ENCODE results near the gene ZNF277.

ZNF277 gene

DNA sequence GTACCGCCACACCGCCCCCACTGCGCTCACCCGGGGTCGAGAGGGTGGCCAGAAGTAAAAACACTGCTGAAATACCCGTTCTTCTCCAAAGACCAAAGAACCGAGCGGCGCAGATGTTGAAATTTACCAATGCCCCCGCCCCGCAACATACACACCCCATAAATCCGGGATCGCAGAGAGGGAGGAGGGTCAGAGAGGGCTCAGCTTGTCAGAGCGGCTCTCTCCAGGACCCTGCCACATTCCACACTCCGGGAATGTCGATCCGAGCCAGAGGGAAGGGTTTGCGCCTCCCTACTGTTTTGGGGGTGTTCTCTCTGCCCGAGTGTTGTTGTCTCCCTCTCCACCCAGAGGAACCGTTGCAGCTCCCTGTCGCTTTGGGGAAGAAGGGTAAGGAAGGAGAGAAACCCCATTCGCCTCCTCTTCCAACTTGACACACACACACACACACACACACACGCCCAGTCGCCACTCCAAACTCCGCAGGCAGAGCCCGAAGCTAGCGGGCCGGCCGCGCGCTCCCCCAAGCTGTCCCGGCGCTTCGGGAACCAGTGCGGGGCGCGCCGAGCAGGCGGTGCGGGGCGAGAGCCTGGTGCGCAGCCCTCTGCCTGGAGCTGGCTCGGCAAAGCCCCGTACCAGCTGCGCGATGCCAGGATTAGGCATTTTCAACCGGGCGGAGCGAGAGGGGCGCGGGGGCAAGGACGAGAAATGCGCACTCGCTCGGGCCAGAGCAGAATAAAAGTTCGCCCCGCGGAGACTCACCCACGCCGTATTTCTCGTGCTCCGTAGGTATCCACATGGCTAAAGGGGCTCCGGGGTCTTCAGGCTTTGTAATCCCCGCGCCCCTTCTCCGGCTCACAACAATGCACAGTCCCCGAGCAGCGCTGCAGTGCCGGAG is 905 bp upstream of the ZNF277 start:
- Histone ChIP-seq H3K79me2 (ENCODE audit: insufficient read depth, low read depth) (peaks cover 34% of the 10 kb centered on the region), H3K4me1 (ENCODE audit: low read depth, poor library complexity, severe bottlenecking) (peaks cover 21% of the 10 kb centered on the region), H3K36me3 (ENCODE audit: insufficient read depth) (no peaks in the 10 kb centered on the region), H3K27me3 (ENCODE audit: insufficient read depth, low read depth) (no peaks in the 10 kb centered on the region), H3K27ac (peak overlapping the region; percentile 36; the same call in 1 of the 2 replicates), H2AFZ (ENCODE audit: low read depth) (peak overlapping the region; percentile 97), H3K4me3 (IDR thresholded peaks at IDR 0.05; ENCODE audit: insufficient read depth, low read depth, low read length) (no peak overlapping the region), H3K9ac (peak overlapping the region; percentile 70; the same call in 1 of the 2 replicates), H3K4me2 (peak overlapping the region; percentile 81), H4K20me1 (ENCODE audit: insufficient read depth) (no peaks in the 10 kb centered on the region)
- TF ChIP-seq CTCF (conservative IDR thresholded peaks at IDR 0.05; ENCODE audit: low read depth, low read length), result no peak

- no peaks in the 10 kb centered on the region for H3K27me3 ChIP-seq (ENCODE audit: insufficient read depth, low read depth)
- no peaks in the 10 kb centered on the region for H3K36me3 ChIP-seq (ENCODE audit: insufficient read depth)
- H4K20me1 ChIP-seq (ENCODE audit: insufficient read depth), result no peaks in the 10 kb centered on the region
- H3K27ac ChIP-seq, result peak overlapping the region; percentile 43
- no peak for TF ChIP-seq CTCF (conservative IDR thresholded peaks at IDR 0.05; ENCODE audit: low read depth, low read length)
- H3K4me3 ChIP-seq (IDR thresholded peaks at IDR 0.05; ENCODE audit: insufficient read depth, low read depth, low read length), result peak overlapping the region; percentile 56
- peaks cover 47% of the 10 kb centered on the region for H3K79me2 ChIP-seq (ENCODE audit: insufficient read depth, low read depth)
- peak overlapping the region; percentile 70 for H3K9ac ChIP-seq
- peak overlapping the region; percentile 83 for H3K4me2 ChIP-seq
- peaks cover 21% of the 10 kb centered on the region for H3K4me1 ChIP-seq (ENCODE audit: low read depth, poor library complexity, severe bottlenecking)
- peak overlapping the region; percentile 70 for H2AFZ ChIP-seq (ENCODE audit: low read depth)
These were observed 597 bp downstream of the ZNF277 start for GRCh38 chr7:112206991-112207592.

DNA sequence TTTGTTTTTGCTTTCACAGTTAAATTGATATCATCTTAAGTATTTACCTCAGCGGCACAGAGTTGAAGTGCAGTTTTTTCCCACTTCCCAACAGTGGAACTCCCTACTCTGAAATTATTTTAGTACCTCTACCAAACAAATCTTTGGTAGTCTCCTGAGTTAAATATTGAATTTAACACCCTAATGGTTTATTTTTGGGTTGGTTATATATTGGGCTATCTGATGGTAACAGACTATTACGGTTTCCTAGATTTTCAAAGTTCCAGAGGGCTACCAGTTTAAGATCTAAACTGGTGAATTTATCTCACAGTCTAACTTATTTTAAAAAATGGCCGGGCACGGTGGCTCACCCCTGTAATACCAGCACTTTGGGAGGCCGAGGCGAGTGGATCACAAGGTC is 1.3 kb downstream of the ZNF277 start:
- H3K27me3 ChIP-seq (ENCODE audit: insufficient read depth, low read depth), result no peaks in the 10 kb centered on the region
- H3K9ac ChIP-seq, result peak overlapping the region; percentile 70; the same call in 1 of the 2 replicates
- H3K4me1 ChIP-seq (ENCODE audit: low read depth, poor library complexity, severe bottlenecking), result peaks cover 21% of the 10 kb centered on the region
- H3K4me2 ChIP-seq, result peak overlapping the region; percentile 83
- TF ChIP-seq CTCF (conservative IDR thresholded peaks at IDR 0.05; ENCODE audit: low read depth, low read length), result no peak
- H4K20me1 ChIP-seq (ENCODE audit: insufficient read depth), result no peaks in the 10 kb centered on the region
- peaks cover 53% of the 10 kb centered on the region for H3K79me2 ChIP-seq (ENCODE audit: insufficient read depth, low read depth)
- no peak overlapping the region for H3K4me3 ChIP-seq (IDR thresholded peaks at IDR 0.05; ENCODE audit: insufficient read depth, low read depth, low read length)
- 0 out of 2 replicates have a peak overlapping the region, but pooled peaks have one; percentile 70 for H2AFZ ChIP-seq (ENCODE audit: low read depth)
- H3K36me3 ChIP-seq (ENCODE audit: insufficient read depth), result no peaks in the 10 kb centered on the region
- H3K27ac ChIP-seq, result no peak overlapping the region

DNA sequence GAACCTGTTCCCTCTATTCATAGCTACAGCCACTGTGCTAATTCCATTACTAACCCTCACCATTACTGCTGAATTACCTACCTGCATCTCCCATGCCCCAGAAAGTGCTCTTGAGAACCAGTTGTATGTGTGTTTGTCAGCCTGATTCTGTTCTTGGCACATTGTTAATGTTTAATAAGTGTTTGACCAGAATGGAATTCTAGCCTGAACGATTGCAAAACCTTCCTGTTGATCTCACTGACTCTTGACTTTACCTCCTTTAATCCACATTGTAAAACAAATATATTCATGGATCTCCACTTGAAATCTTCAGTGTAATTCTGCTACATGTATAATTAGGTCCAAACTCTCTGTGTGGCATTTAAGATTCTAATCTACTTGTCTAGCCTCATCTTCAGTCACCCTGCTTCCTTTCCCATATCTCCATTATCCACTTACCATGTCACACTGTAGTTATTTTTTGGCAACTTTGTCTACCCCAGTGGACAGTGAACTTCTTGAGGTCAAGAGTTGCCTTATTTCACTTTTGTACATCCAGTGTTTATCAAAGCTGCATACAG is 4.9 kb downstream of the ZNF277 start:
- TF ChIP-seq CTCF (conservative IDR thresholded peaks at IDR 0.05; ENCODE audit: low read depth, low read length), result no peak
- Histone ChIP-seq H4K20me1 (ENCODE audit: insufficient read depth) (no peaks in the 10 kb centered on the region), H3K4me2 (no peak overlapping the region), H3K36me3 (ENCODE audit: insufficient read depth) (no peaks in the 10 kb centered on the region), H3K79me2 (ENCODE audit: insufficient read depth, low read depth) (peaks cover 61% of the 10 kb centered on the region), H3K9ac (no peak overlapping the region), H3K27ac (no peak overlapping the region), H3K27me3 (ENCODE audit: insufficient read depth, low read depth) (no peaks in the 10 kb centered on the region), H3K4me1 (ENCODE audit: low read depth, poor library complexity, severe bottlenecking) (peaks cover 6% of the 10 kb centered on the region), H3K4me3 (IDR thresholded peaks at IDR 0.05; ENCODE audit: insufficient read depth, low read depth, low read length) (no peak overlapping the region), H2AFZ (ENCODE audit: low read depth) (no peak overlapping the region)

Data from KMS-11 (cell line).